Stimulated activated effector memory CD8-positive, alpha-beta T cell treated with anti-CD3 and anti-CD28 coated beads, Interleukin-12 subunit alpha, Interleukin-12 subunit beta, amount 100 ng/mL, for 72 hours (primary cell): ENCODE data around the gene VEZT.

ENCODE experiments used
- ATAC-seq: fragments of 150-1000 bp; cut with Tn5 transposase; 2 replicates; pipeline ENCODE4 v1.10.0; 2021
- DNase-seq, 2 donors: peaks; one replicate each; pipeline ENCODE4 v3.0.0; 2021 to 2022; ENCODE audit warnings: low spot score in 2 of 2
- H3K27ac Mint-ChIP-seq: one replicate; pipeline ENCODE4 v1.8.0; 2022; ENCODE audit warnings: mild to moderate bottlenecking, mixed read lengths
- H3K36me3 Mint-ChIP-seq: one replicate; pipeline ENCODE4 v1.8.0; 2022; ENCODE audit warnings: mild to moderate bottlenecking, mixed read lengths
- H3K4me1 Mint-ChIP-seq: one replicate; pipeline ENCODE4 v1.8.0; 2022; ENCODE audit warnings: mixed read lengths
- H3K4me3 Mint-ChIP-seq: one replicate; pipeline ENCODE4 v1.8.0; 2022; ENCODE audit warnings: mild to moderate bottlenecking, mixed read lengths
- H3K9me3 Mint-ChIP-seq: one replicate; pipeline ENCODE4 v1.8.0; 2022; ENCODE audit warnings: mixed read lengths

Gene VEZT

DNA sequence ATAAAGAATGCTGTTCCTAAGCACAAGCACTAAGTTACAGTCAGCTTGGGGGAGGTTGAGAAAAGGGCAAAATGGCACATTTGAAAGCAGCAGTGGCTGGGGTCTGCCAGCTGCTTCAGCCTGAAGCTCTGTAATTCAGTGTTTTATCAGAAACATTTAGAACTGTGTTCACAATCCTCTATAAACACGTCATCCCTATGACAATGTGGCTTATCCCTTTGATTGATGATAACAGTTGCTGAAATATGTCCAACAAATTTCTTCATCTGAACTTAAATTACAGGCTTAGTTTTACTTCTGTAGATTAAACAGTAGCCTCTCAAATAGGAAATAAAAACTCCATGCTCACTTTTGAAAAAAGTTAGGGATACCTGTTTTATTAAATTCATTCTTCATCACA lies 108.8 kb downstream of the VEZT start:
- DNase-seq (no peak), ATAC-seq (no peak)

DNA sequence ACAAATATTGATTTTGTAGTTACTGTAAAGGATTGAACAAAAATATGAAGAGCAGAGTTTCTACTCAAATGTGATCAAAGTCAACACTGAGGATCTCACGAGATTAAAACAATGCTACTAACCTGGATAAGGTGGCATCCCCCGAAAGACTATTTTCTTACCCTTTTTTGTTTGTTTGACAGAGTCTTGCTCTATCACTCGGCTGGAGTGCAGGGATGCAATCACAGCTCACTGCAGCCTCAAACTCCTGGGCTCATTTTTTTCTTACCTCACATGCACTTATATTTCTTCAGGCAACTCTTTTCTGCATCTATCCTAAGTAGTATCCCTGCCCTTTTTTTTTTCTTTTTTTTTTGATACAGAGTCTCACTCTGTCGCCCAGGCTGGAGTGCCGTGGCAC lies 109.2 kb downstream of the VEZT start:
- Mint-ChIP-seq H3K36me3 (no peaks in the 10 kb centered on the region), H3K9me3 (no peaks in the 10 kb centered on the region), H3K27ac (no peak overlapping the region), H3K4me3 (no peak overlapping the region), H3K4me1 (no peaks in the 10 kb centered on the region)
- ATAC-seq, result no peak
- DNase-seq, result no peak

More for the DNA sequence above, 108.8 kb downstream of the VEZT start:
- no peaks in the 10 kb centered on the region for H3K9me3 Mint-ChIP-seq
- no peak overlapping the region for H3K4me3 Mint-ChIP-seq
- no peaks in the 10 kb centered on the region for H3K4me1 Mint-ChIP-seq
- H3K27ac Mint-ChIP-seq, result no peak overlapping the region
- no peaks in the 10 kb centered on the region for H3K36me3 Mint-ChIP-seq

DNA sequence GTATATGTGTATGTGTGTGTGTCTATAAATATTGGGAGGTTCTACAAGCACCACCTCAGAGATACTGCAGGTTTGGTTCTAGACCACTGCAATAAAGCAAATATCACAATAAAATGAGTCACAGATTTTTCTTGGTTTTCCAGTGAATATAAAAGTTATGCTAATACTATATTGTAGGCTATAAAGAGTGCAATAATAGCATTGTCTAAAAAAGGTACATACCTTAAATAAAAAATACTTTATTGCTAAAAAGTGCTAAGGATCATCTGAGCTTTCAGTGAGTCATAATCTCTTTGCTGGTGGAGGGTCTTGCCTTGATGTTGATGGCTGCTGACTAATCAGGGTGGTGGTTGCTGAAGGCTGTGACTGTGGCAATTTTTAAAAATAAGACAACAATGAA lies 111.1 kb downstream of the VEZT start:
- DNase-seq (no peak), ATAC-seq (no peak)
- Mint-ChIP-seq H3K9me3 (no peaks in the 10 kb centered on the region), H3K4me1 (no peaks in the 10 kb centered on the region), H3K27ac (no peak overlapping the region), H3K4me3 (no peak overlapping the region), H3K36me3 (no peaks in the 10 kb centered on the region)

- DNase-seq, result no peak
- no peak for ATAC-seq
- H3K4me1 Mint-ChIP-seq, result no peaks in the 10 kb centered on the region
- no peaks in the 10 kb centered on the region for H3K36me3 Mint-ChIP-seq
- no peaks in the 10 kb centered on the region for H3K9me3 Mint-ChIP-seq
- H3K27ac Mint-ChIP-seq, result no peak overlapping the region
- H3K4me3 Mint-ChIP-seq, result no peak overlapping the region
These were observed 118.3 kb downstream of the VEZT start for GRCh38 chr12:95335948-95336347.

DNA sequence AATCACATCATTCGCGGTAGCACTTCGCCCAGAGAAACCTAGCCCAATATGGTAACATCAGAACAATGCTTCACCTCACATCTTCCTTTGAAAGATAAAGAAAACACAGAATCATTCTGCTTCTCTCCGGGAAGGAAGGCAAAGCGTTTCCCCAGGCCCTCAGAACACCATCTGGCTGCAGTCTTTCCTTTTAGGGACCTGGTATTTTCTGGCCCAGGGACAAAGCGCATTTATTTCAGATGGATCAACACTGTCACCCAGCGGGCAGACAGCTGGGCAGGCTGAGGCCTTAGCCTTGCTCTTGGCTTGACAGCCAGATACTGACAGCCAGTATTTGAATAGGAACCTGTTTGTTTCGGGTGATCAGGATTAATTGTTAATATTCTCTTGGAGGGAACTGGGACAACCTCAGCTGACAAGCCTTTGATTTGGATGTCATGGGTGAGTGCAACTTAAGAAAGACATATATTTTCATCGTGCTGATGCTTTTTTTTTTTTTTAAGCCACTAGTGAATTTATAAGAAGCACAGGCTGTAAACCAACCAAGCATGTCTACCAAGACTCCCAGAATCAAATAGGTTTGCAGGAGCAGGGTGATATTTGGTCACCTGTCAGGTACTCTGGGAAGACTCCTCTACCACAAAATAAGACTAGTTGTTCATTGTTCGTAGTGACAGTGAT lies 118.9 kb downstream of the VEZT start:
- Mint-ChIP-seq H3K9me3 (no peaks in the 10 kb centered on the region), H3K4me1 (no peaks in the 10 kb centered on the region), H3K4me3 (no peak overlapping the region), H3K36me3 (no peaks in the 10 kb centered on the region), H3K27ac (no peak overlapping the region)
- DNase-seq (no peak), ATAC-seq (no peak)

GRCh38 chr12:95337146-95337545 lies 119.5 kb downstream of the VEZT start:
- H3K27ac Mint-ChIP-seq, result no peak overlapping the region
- H3K9me3 Mint-ChIP-seq, result no peaks in the 10 kb centered on the region
- H3K4me1 Mint-ChIP-seq, result no peaks in the 10 kb centered on the region
- ATAC-seq (no peak), DNase-seq (no peak)
- H3K36me3 Mint-ChIP-seq, result no peaks in the 10 kb centered on the region
- H3K4me3 Mint-ChIP-seq, result no peak overlapping the region

DNA sequence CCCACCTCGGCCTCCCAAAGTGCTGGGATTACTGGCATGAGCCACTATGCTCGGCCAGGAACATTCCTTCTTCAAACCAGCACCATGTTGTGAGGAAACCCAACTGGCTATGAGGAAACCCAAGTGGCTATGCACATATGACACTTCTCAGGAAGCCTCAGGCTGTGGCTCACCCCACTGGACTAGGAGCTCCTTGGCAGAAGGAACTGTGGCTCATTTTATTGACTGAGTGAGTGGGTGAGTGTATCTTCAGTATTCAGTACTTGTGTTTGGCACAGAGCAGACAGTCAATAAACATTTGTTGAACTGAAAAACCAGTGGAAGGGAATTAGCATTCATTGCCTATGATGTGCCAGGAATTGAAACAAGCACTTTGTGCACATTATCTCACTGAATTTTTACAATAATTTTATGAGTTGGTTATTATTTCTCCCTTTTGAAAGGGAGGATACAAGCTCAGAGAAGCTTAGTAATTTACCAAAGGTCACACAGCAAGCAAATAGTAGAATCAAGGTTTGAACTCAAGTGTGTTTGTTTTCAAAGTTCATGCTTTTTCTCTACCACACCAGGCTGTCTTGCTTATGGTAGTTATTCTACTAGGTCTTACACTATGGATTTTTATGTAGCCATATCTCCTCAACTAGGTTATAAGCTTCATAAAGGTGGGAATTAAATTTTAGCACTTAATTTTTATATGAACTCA lies 121.6 kb downstream of the VEZT start:
- Mint-ChIP-seq H3K4me1 (no peaks in the 10 kb centered on the region), H3K27ac (no peak overlapping the region), H3K4me3 (no peak overlapping the region), H3K9me3 (no peaks in the 10 kb centered on the region), H3K36me3 (no peaks in the 10 kb centered on the region)
- DNase-seq (no peak), ATAC-seq (no peak)

DNA sequence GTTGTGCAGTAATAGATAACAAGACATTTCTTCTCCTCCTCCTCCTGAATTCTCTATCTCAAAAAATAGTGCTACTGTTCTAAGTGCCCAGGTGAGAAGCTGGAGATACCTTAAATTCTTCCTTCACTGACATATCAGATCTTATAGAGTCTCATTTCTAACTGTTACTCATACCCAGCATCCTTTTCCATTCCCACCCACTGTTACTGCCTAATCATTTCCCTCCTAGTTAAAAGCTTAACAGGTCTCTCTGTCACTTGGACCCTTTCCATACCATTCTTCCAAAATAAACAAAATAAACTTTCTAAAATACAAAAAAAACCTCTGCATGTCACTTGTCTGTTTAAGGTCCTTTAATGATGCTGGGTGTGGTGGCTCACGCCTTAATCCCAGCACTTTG lies 124.4 kb downstream of the VEZT start:
- DNase-seq, result no peak
- H3K27ac Mint-ChIP-seq, result no peak overlapping the region
- ATAC-seq, result no peak
- no peak overlapping the region for H3K4me3 Mint-ChIP-seq
- H3K9me3 Mint-ChIP-seq, result no peaks in the 10 kb centered on the region
- no peaks in the 10 kb centered on the region for H3K4me1 Mint-ChIP-seq
- no peaks in the 10 kb centered on the region for H3K36me3 Mint-ChIP-seq

GRCh38 chr12:95343461-95344230 lies 126.0 kb downstream of the VEZT start:
- DNase-seq (no peak), ATAC-seq (no peak)
- Mint-ChIP-seq H3K36me3 (no peaks in the 10 kb centered on the region), H3K9me3 (no peaks in the 10 kb centered on the region), H3K4me3 (no peak overlapping the region), H3K4me1 (no peaks in the 10 kb centered on the region), H3K27ac (no peak overlapping the region)

GRCh38 chr12:95349291-95349690 lies 131.7 kb downstream of the VEZT start:
- no peaks in the 10 kb centered on the region for H3K36me3 Mint-ChIP-seq
- no peak overlapping the region for H3K27ac Mint-ChIP-seq
- no peaks in the 10 kb centered on the region for H3K9me3 Mint-ChIP-seq
- no peak overlapping the region for H3K4me3 Mint-ChIP-seq
- H3K4me1 Mint-ChIP-seq, result no peaks in the 10 kb centered on the region
- no peak for DNase-seq
- ATAC-seq, result no peak

DNA sequence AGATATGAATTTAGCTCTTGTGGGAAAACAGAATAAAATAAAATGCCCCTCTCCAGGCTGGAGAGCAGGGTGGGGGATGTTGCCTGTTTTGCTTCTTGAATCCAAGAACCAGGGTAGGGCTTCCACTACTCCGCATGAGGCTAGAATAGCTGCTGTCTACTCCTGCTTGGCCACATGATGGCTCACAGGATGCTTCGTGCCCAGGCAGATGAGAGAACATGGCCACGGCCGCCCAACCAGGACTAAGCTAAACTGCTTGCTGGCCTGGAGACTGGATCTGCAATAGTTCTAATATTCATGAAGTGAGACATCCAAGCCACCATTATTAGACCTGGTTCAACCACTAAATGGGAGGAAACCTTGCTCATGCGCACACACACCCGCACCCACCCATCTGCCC lies 134.1 kb downstream of the VEZT start:
- no peak overlapping the region for H3K27ac Mint-ChIP-seq
- ATAC-seq, result no peak
- no peaks in the 10 kb centered on the region for H3K9me3 Mint-ChIP-seq
- H3K4me3 Mint-ChIP-seq, result no peak overlapping the region
- no peak for DNase-seq
- no peaks in the 10 kb centered on the region for H3K36me3 Mint-ChIP-seq
- no peaks in the 10 kb centered on the region for H3K4me1 Mint-ChIP-seq
